Mesenteric fat pad (tissue), 1 donor: ENCODE measurements around the gene MESD. TPM values are rescaled to one million over a fixed set of nuclear protein-coding genes. Genes with fewer than 3 reads are reported as not detected.

Experiments used
- DNase-seq: peaks from one replicate; pipeline ENCODE4 v3.0.0-alpha.2; 2020; ENCODE audit warnings: low spot score
- long read RNA-seq: library from polyadenylated mRNA; unstranded; transcript quantifications from one replicate; pipeline ENCODE4 v2.0.0, GENCODE V29; 2020
- total RNA-seq: library from RNA; stranded (reverse); fragmentation: NEBNext Ultra II Directional; extraction: Animal tissue kit (Norgen Biotek cat#: 25700); gene quantifications from one replicate; pipeline ENCODE4 v1.2.1, GENCODE V29; 2021
- donor health status: DM: yes; HTN: yes; CAD: no.

Gene MESD
- 30.2 TPM for total RNA-seq
- long read RNA-seq, full-length matches to known transcripts = 78 of 92 reads
- long read RNA-seq, partial matches to known transcripts = 2 of 92 reads
- long read RNA-seq, other reads (novel, unspliced or antisense) = 12 of 92 reads

DNA sequence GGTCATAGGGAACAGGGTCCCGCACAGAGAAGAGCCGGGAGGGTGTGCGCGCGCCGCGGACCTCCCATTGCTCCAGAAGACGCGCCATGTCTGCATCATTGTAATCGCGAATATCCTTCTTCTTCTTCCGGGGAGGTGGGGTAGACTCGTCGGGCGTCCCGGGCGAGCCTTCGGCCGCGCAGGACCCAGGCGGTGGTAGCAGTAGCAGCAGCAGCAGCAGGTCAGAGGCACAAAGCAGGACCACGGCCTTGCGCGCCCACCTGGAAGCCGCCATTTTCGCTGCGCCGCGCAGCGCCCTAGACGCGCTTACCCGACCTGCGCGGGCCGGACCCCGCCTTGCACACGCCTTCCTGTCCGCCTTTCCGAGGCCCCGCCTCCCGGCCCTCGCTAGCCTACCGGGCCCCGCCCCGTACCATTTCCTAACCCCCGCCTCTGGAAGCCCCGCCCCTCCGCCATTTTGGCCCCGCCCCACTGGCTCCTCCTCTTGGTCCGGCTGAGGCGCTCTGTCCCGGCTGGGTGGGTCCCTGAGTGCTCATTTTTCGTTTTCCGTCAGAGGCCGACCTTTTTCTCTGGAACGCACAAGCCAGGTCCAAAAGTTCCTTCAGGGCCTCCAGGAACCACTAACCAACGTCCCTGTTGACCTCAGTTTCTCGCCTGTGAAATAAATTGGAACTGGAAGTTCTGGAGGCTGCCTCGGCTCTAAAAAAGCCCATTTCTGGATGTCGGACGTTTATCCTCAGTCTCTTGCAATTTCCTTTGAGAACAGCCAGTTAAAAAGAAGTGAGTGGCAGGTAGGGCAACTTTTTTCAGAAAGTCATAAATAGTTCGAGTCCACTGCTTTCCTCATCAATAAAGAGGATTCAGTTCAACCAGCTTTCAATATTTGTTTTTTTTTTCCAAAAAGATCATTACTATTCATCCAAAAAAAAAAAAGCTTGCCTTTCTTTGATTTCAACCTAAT lies at the start of gene MESD:
Gene MESD, minus strand, starts transcription at position 302 of the 961 bp plus-strand sequence. Its CDS starts 28 bp downstream, at position 274.
- DNase-seq = peak; percentile 100

DNA sequence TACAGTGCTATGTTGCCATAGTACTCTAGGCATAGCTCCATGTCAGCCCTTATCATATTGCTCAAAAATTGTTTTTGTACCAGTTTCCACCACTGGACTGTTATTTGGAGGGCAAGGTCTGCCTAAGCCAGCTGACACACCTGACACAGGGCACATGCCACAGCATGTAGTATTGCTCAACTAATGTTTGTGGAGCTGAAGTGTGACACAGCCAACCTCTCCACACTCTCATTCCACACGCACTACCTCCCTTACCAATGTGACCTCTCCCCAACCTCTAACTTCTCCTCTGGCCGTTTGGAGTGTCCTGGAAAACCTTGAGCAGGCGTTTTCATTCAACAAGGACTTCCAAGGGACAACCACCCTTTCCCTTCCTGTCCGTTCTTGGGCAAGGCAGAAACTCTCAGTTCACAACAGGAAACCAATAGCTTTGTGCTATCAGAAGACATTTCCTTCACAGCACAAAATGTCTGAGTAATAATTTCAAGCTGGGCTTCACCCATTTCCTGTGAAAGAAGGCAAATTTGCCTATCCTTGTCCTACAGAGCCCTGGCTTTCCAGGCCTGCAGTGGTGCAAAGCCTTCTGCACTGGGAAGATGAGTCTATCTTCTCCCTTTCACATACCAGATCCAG lies 49.5 kb upstream of the MESD start:
- no peak for DNase-seq

DNA sequence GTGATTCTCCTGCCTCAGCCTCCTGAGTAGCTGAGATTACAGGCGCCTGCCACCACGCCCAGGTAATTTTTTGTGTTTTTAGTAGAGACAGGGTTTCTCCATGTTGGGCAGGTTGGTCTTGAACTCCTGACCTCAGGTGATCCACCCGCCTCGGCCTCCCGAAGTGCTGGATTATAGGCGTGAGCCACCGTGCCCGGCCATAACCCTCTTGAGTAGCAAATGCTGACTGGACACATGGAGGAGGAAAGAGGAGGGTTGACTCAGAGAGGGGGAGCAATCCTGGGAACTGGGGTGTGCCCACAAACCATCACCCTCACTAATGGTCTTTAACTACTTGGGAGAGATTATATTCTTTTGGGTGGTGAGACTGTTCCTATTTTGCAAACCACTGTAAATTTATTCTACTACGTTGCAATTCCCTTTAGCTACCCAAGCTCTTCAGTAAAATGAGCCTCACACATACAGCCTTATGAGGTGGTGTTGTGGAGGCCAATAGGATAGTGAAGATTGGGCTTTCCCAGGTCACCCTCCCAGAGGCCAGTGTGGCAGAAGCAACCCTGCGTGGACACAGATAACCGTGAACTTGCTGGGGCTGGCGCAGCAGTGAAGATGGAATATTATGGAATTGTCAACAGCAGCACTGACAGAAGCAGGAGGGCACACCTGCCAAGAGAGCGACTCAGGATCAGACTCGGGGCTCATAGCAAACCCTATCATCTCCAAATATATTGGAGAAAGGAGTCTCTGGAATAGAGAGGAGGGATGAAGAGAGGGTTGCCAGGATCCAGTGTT lies 48.5 kb upstream of the MESD start:
- DNase-seq = no peak

- DNase-seq = no peak
Measured at GRCh38 chr15:81033508-81033907, 43.9 kb upstream of the MESD start.

DNA sequence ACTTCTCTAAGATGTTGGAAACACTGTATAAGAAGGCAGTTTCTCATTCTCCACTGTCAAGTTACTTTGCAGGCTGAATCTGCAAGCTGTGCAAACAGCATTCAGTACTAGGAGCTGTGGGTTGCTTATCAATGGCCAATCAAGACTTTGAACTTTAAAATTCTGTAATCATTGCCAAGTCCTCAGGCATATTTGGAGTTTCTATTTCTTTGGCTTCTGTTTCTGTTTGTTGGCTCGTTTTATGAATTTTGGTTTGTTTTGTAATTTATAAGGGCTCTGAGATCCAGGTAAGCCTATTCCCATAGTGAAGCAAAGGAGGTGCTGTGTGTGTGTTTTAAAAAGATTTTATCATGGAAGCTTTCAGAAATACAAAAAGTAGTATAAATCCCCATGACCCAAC lies 43.2 kb upstream of the MESD start:
- DNase-seq = no peak

DNA sequence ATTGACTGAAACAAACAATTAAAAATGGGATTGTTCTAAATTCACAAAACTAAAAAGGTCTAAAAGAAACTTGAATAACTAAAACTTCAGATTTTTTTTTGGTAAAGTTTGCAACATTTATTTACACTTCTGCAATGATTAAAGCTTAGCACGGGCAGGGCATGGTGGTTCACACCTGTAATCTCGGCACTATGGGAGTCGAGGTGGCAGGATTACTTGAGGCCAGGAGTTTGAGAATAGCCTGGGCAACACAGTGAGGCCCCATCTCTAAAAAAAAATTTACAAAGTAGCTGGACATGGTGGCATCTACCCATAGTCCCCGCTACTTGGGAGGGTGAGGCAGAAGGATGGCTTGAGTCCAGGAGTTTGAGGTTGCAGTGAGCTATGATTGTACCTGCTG lies 42.7 kb upstream of the MESD start:
- no peak for DNase-seq

DNA sequence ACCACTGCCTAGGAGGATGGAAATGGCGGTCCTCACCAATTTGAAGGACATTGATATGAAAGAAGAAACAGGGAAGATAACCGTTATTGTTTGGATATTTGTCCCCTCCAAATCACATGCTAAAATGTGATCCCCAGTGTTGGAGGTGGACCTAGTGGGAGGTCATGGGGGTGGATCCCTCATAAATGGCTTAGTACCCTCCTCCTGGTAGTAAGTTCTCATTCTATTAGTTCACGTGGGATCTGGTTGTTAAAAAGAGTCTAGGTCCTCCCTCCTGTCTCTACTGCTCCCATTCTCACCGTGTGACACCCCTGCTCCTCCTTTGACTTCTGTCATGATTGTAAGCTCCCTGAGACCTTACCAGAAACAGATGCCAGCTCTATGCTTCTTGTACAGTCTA lies 41.6 kb upstream of the MESD start:
- no peak for DNase-seq

- DNase-seq = no peak
Measured at GRCh38 chr15:81030301-81030750, 40.7 kb upstream of the MESD start.

GRCh38 chr15:81029414-81030300 lies 40.0 kb upstream of the MESD start:
- no peak for DNase-seq

- no peak for DNase-seq
Measured at GRCh38 chr15:81026836-81027599, 37.4 kb upstream of the MESD start.

DNA sequence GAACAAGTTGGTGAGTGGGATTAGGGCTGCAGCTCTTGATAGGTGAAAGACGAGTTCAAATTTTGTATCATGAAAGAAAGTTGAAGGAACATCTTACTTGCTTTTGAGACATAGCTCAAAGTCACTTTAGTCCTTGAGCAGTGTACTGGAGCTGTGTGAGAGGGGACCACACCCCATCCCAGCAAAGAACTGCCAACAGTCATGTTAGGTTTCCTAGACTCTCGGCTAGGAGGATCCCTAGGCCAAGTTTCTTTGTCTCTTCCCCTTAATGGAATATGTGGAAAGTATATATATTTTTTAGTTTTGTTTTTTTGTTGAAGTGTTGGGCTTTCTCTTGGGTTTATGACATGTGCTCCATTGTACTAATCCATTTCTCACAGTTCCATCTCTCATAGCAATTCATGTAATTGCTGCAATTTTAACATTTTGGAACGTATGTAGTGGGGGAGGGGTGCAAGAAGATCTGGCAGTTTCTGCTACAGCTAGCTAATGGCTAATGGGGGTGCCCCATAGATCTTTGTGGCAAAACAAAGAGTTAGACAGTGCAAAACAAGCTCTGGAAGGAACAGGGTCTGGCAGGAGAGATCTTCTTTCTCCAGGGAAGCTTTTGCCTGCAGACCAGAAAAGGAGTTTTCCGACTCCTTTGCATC lies 36.2 kb upstream of the MESD start:
- DNase-seq = no peak

DNA sequence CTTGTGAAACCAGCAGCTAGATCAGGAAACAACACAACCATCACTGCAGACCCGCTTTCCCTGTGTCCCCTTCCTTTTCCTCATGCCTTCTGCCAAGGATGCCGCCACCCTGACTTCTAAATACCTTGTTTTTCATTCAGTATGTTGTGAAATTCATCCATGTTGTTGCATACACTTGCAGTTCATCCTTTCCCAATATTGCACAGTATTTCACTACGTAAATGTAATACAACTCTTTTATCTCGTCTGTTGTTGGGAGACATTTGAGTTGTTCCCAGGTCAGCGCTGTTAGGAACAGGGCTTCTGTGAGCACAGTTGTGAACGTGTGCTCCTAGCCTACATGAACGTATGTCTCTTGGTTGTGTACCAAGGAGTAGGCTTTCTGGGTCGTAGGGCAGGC lies 35.3 kb upstream of the MESD start:
- no peak for DNase-seq

- DNase-seq = no peak
Measured at GRCh38 chr15:81024265-81024872, 34.8 kb upstream of the MESD start.

DNA sequence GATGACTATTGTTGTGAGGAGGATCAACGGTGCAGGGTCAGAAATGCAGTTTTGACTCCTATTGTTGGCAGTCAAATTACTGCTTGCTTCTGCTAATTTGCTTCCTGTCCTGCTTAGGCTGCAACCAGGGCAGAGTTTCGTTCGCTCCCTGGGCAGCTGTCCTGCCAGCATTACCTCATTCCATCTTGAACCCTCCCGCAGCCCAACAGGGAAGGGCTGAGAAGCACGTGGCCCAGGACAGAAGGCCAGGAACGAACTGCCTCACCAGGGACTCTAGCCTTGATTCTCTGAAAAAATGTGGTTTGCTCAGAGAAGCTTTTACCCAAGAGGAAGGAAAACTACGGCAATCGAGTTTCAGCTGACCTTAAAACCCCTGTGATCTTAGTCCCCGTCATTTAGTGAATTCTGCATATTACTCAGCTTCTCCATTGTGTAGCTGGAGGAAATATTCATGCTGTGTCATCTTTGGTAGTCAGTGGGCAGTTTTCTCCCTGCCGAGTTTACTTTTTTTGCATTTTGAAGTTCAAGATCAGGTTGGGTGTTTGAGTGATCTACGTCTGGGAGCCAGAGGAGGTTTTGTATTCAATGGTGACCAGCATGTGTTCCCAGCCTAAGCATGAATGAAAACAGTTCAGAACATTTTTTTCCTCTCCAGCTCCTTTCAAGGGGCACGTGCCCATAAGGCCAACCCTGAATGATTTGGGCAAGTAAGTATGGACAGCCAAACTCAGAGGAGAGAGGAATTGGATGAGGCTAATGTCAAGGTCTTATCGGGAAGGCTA lies 34.1 kb upstream of the MESD start:
- DNase-seq = peak; percentile 89

DNA sequence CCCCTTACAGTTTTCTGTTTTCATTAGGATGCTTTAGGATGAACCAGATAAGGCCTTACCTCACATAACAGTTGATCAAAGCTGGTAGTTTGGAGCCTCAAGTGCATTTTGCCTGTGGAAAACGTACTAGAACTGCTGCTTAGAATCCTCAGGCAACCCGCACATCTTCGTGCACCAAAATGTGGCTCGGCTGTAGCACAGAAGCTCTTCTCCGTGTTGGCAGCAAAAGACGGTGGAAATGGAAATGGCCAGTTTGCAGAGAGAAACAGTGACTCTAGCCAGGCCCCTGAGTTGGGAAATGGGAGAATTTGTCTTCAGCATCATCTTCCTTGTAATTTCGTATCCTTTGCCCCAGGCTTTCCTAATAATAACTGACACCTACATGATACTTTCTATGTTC lies 31.7 kb upstream of the MESD start:
- DNase-seq = no peak

DNA sequence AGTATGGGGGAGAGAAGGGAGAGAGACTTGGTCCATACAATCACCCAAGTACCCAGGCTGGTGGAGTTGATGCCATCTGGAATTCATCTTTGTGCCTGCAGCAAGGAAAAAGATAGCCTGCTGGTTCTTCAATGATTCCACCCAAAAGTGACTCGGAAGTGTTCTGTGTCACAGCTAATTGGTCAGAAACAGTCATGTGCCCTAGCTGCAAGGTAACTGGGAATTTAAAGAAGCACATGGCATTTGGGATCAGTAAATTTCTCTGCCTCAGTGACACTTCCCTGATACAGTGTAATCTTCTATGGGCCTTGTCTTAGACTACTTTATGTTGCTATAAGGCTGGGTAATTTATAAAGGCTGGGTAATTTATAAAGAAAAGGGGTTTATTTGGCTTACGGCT lies 28.6 kb upstream of the MESD start:
- no peak for DNase-seq

GRCh38 chr15:81016489-81017068 lies 27.0 kb upstream of the MESD start:
- no peak for DNase-seq
